Thymus (tissue), 14 donors: ENCODE data around the gene FBXO31. TPM values are rescaled to one million over a fixed set of nuclear protein-coding genes. Genes with fewer than 3 reads are reported as not detected.

Experiments
- DNase-seq, 9 donors: peaks; one replicate each; pipeline ENCODE4 v3.0.0-alpha.2; 2013; ENCODE audit warnings: low spot score in 9 of 9, low read depth in 6 of 9, missing footprints in 1 of 9
- H3K27ac ChIP-seq, 2 donors: one replicate each; pipeline ENCODE4 v1.5.1; 2013; ENCODE audit warnings: control low read depth in 1 of 2, low read depth in 1 of 2, low read length in 1 of 2, mild to moderate bottlenecking in 1 of 2, moderate library complexity in 1 of 2
- H3K27me3 ChIP-seq, 2 donors: one replicate each; pipeline ENCODE4 v1.5.1; 2013; ENCODE audit warnings: low read length in 1 of 2; ENCODE audit not compliant: control insufficient read depth in 2 of 2, insufficient read depth in 1 of 2
- H3K36me3 ChIP-seq, 2 donors: one replicate each; pipeline ENCODE4 v1.5.1; 2013; ENCODE audit warnings: low read length in 1 of 2, mild to moderate bottlenecking in 1 of 2, moderate library complexity in 1 of 2; ENCODE audit not compliant: control insufficient read depth in 2 of 2, insufficient read depth in 2 of 2
- H3K4me1 ChIP-seq, 2 donors: one replicate each; pipeline ENCODE4 v1.5.1; 2013; ENCODE audit warnings: low read length in 2 of 2; ENCODE audit not compliant: control insufficient read depth in 2 of 2, insufficient read depth in 2 of 2
- H3K4me3 ChIP-seq, 2 donors: one replicate each; pipeline ENCODE4 v1.5.1; 2013; ENCODE audit warnings: low read length in 2 of 2, control low read depth in 1 of 2, mild to moderate bottlenecking in 1 of 2
- H3K9me3 ChIP-seq, 2 donors: one replicate each; pipeline ENCODE4 v1.5.1; 2013; ENCODE audit warnings: low read length in 1 of 2, mild to moderate bottlenecking in 1 of 2; ENCODE audit not compliant: control insufficient read depth in 2 of 2, insufficient read depth in 1 of 2
- WGBS: extraction: QIAGEN DNeasy Blood & Tissue Kit; methylation state at CpG from one replicate; pipeline ENCODE4 v1.1.7; 2013; 5-methylcytosine and 5-hydroxymethylcytosine counted together
- long read RNA-seq, 10 donors: transcript quantifications; one replicate each; lab custom pipeline, GENCODE V29; 2026
- polyA plus RNA-seq: library from polyadenylated mRNA; stranded (reverse); fragments of 200-250 nt; gene quantifications from one replicate; pipeline ENCODE4 v1.2.3, GENCODE V29; 2013
- total RNA-seq: library from RNA; stranded (reverse); fragments of 120-200 nt; gene quantifications from one replicate; pipeline ENCODE4 v1.2.4, GENCODE V29; 2013
- donor health status: healthy.

Gene FBXO31
- total RNA-seq = 11.7 TPM
- polyA plus RNA-seq = 27.1 TPM
- long read RNA-seq, donor 1 = 0 reads
- long read RNA-seq, donor 2 = 0 reads
- long read RNA-seq, donor 3, partial matches to known transcripts = 148 of 157 reads
- long read RNA-seq, donor 3, other reads (novel, unspliced or antisense) = 9 of 157 reads
- long read RNA-seq, donor 4 = 0 reads
- long read RNA-seq, donor 5, full-length matches to known transcripts = 4 of 4 reads
- long read RNA-seq, donor 5, partial matches to known transcripts = 0 of 4 reads
- long read RNA-seq, donor 5, other reads (novel, unspliced or antisense) = 0 of 4 reads
- long read RNA-seq, donor 6 = 0 reads
- long read RNA-seq, donor 7, partial matches to known transcripts = 0 of 1 reads
- long read RNA-seq, donor 7, other reads (novel, unspliced or antisense) = 0 of 1 reads
- long read RNA-seq, donor 8, full-length matches to known transcripts = 1 of 1 reads
- long read RNA-seq, donor 8, partial matches to known transcripts = 0 of 1 reads
- long read RNA-seq, donor 8, other reads (novel, unspliced or antisense) = 0 of 1 reads
- long read RNA-seq, donor 9, full-length matches to known transcripts = 1 of 62 reads
- long read RNA-seq, donor 9, partial matches to known transcripts = 61 of 62 reads
- long read RNA-seq, donor 9, other reads (novel, unspliced or antisense) = 0 of 62 reads
- long read RNA-seq, donor 10, full-length matches to known transcripts = 1 of 1 reads
- long read RNA-seq, donor 10, partial matches to known transcripts = 0 of 1 reads
- long read RNA-seq, donor 10, other reads (novel, unspliced or antisense) = 0 of 1 reads

GRCh38 chr16:87383505-87384161 lies at the start of gene FBXO31:
Gene FBXO31 (minus strand): TSS chr16:87383776. CDS start chr16:87383744, 32 bp downstream.
- H3K9me3 ChIP-seq = no peaks in the 10 kb centered on the region
- H3K27ac ChIP-seq = peak within 1 kb of the TSS; percentile 94 to 95
- under 1% methylated on average over 92 of the region's 92 CpGs for WGBS
- H3K27me3 ChIP-seq = no peaks in the 10 kb centered on the region
- H3K4me3 ChIP-seq = peak within 1 kb of the TSS; percentile 87 to 88
- peaks cover 25 to 43% of the 10 kb centered on the region in 2 donors for H3K4me1 ChIP-seq
- DNase-seq = peak; percentile 65 to 93 (median 80)
- H3K36me3 ChIP-seq = peaks cover 0 to 2% of the 10 kb centered on the region in 2 donors

GRCh38 chr16:87432330-87432915 lies 48.8 kb upstream of the FBXO31 start:
- Histone ChIP-seq H3K4me3 (no peak overlapping the region), H3K36me3 (no peaks in the 10 kb centered on the region), H3K27me3 (peaks cover 3 to 13% of the 10 kb centered on the region in 2 donors), H3K4me1 (peaks cover 4 to 19% of the 10 kb centered on the region in 2 donors), H3K27ac (no peak overlapping the region), H3K9me3 (no peaks in the 10 kb centered on the region)
- no peak for DNase-seq
- 98% methylated on average over 15 of the region's 15 CpGs for WGBS

- no peak overlapping the region for H3K4me3 ChIP-seq
- peak in 1 of 9 donors; percentile 9 for DNase-seq
- H3K4me1 ChIP-seq = peaks cover 4 to 18% of the 10 kb centered on the region in 2 donors
- H3K27me3 ChIP-seq = peaks cover 3 to 11% of the 10 kb centered on the region in 2 donors
- 94% methylated on average over 7 of the region's 7 CpGs for WGBS
- no peaks in the 10 kb centered on the region for H3K36me3 ChIP-seq
- no peak overlapping the region for H3K27ac ChIP-seq
- no peaks in the 10 kb centered on the region for H3K9me3 ChIP-seq
These were observed 48.4 kb upstream of the FBXO31 start for GRCh38 chr16:87431926-87432325.

- H3K9me3 ChIP-seq = no peaks in the 10 kb centered on the region
- H3K4me1 ChIP-seq = no peaks in the 10 kb centered on the region
- H3K27ac ChIP-seq = no peak overlapping the region
- DNase-seq = no peak
- 96% methylated on average over 18 of the region's 18 CpGs for WGBS
- no peaks in the 10 kb centered on the region for H3K27me3 ChIP-seq
- no peak overlapping the region for H3K4me3 ChIP-seq
- peaks cover 2 to 3% of the 10 kb centered on the region in 2 donors for H3K36me3 ChIP-seq
These were observed 43.0 kb upstream of the FBXO31 start for GRCh38 chr16:87426423-87427215.

GRCh38 chr16:87425941-87426340 lies 42.4 kb upstream of the FBXO31 start:
- no peaks in the 10 kb centered on the region for H3K4me1 ChIP-seq
- DNase-seq = no peak
- H3K9me3 ChIP-seq = no peaks in the 10 kb centered on the region
- no peak overlapping the region for H3K4me3 ChIP-seq
- peaks cover 2 to 3% of the 10 kb centered on the region in 2 donors for H3K36me3 ChIP-seq
- no peak overlapping the region for H3K27ac ChIP-seq
- H3K27me3 ChIP-seq = no peaks in the 10 kb centered on the region
- WGBS = 96% methylated on average over 12 of the region's 12 CpGs

GRCh38 chr16:87424266-87424665 lies 40.7 kb upstream of the FBXO31 start:
- no peak for DNase-seq
- WGBS = 94% methylated on average over 12 of the region's 12 CpGs
- Histone ChIP-seq H3K4me3 (no peak overlapping the region), H3K9me3 (no peaks in the 10 kb centered on the region), H3K27me3 (no peaks in the 10 kb centered on the region), H3K36me3 (peaks cover 2 to 11% of the 10 kb centered on the region in 2 donors), H3K27ac (no peak overlapping the region), H3K4me1 (no peaks in the 10 kb centered on the region)

GRCh38 chr16:87423429-87423828 lies 39.9 kb upstream of the FBXO31 start:
- Histone ChIP-seq H3K4me3 (no peak overlapping the region), H3K4me1 (no peaks in the 10 kb centered on the region), H3K27ac (no peak overlapping the region), H3K27me3 (no peaks in the 10 kb centered on the region), H3K9me3 (no peaks in the 10 kb centered on the region), H3K36me3 (peaks cover 2 to 11% of the 10 kb centered on the region in 2 donors)
- 98% methylated on average over 15 of the region's 15 CpGs for WGBS
- no peak for DNase-seq

- no peaks in the 10 kb centered on the region for H3K4me1 ChIP-seq
- H3K9me3 ChIP-seq = no peaks in the 10 kb centered on the region
- no peak overlapping the region for H3K27ac ChIP-seq
- H3K27me3 ChIP-seq = no peaks in the 10 kb centered on the region
- H3K4me3 ChIP-seq = no peak overlapping the region
- WGBS = 97% methylated on average over 11 of the region's 11 CpGs
- peaks cover 4 to 16% of the 10 kb centered on the region in 2 donors for H3K36me3 ChIP-seq
- DNase-seq = no peak
These were observed 38.5 kb upstream of the FBXO31 start for GRCh38 chr16:87422106-87422505.
